ENCODE measurements around the gene SFT2D2. TPM values are rescaled to one million over a fixed set of nuclear protein-coding genes. Genes with fewer than 3 reads are reported as not detected.

SFT2D2 gene
- polyA plus RNA-seq, 4 donors, result 17.7 to 20.1 (median 18.7) TPM

- DNase-seq (ENCODE audit: low read depth in 4 of 4, low spot score in 3 of 4), result no peak
Measured at GRCh38 chr1:168221275-168221674, 4.5 kb upstream of the SFT2D2 start.

- DNase-seq (ENCODE audit: low read depth in 4 of 4, low spot score in 3 of 4), result no peak
Measured at GRCh38 chr1:168223261-168223660, 2.5 kb upstream of the SFT2D2 start.

- no peak for DNase-seq (ENCODE audit: low read depth in 4 of 4, low spot score in 3 of 4)
Measured at GRCh38 chr1:168223681-168224540, 1.9 kb upstream of the SFT2D2 start.

GRCh38 chr1:168224991-168225390, 813 bp upstream of the SFT2D2 start:
- DNase-seq (ENCODE audit: low read depth in 4 of 4, low spot score in 3 of 4), result no peak

GRCh38 chr1:168227620-168228019, 1.8 kb downstream of the SFT2D2 start:
- no peak for DNase-seq (ENCODE audit: low read depth in 4 of 4, low spot score in 3 of 4)

- no peak for DNase-seq (ENCODE audit: low read depth in 4 of 4, low spot score in 3 of 4)
Measured at GRCh38 chr1:168229893-168230292, 4.1 kb downstream of the SFT2D2 start.

- DNase-seq (ENCODE audit: low read depth in 4 of 4, low spot score in 3 of 4), result no peak
Measured at GRCh38 chr1:168230709-168231108, 4.9 kb downstream of the SFT2D2 start.

- DNase-seq (ENCODE audit: low read depth in 4 of 4, low spot score in 3 of 4), result no peak
Measured at GRCh38 chr1:168234846-168235547, 9.2 kb downstream of the SFT2D2 start.

- DNase-seq (ENCODE audit: low read depth in 4 of 4, low spot score in 3 of 4), result no peak
Measured at GRCh38 chr1:168235548-168235885, 9.7 kb downstream of the SFT2D2 start.

GRCh38 chr1:168235937-168236336, 10.1 kb downstream of the SFT2D2 start:
- no peak for DNase-seq (ENCODE audit: low read depth in 4 of 4, low spot score in 3 of 4)

GRCh38 chr1:168236836-168237611, 11.2 kb downstream of the SFT2D2 start:
- no peak for DNase-seq (ENCODE audit: low read depth in 4 of 4, low spot score in 3 of 4)

GRCh38 chr1:168243198-168243597, 17.4 kb downstream of the SFT2D2 start:
- DNase-seq (ENCODE audit: low read depth in 4 of 4, low spot score in 3 of 4), result no peak

- no peak for DNase-seq (ENCODE audit: low read depth in 4 of 4, low spot score in 3 of 4)
Measured at GRCh38 chr1:168243636-168244212, 17.9 kb downstream of the SFT2D2 start.

- DNase-seq (ENCODE audit: low read depth in 4 of 4, low spot score in 3 of 4), result no peak
Measured at GRCh38 chr1:168245042-168245441, 19.2 kb downstream of the SFT2D2 start.

- no peak for DNase-seq (ENCODE audit: low read depth in 4 of 4, low spot score in 3 of 4)
Measured at GRCh38 chr1:168246506-168246905, 20.7 kb downstream of the SFT2D2 start.

- no peak for DNase-seq (ENCODE audit: low read depth in 4 of 4, low spot score in 3 of 4)
Measured at GRCh38 chr1:168252204-168252733, 26.5 kb downstream of the SFT2D2 start.

- no peak for DNase-seq (ENCODE audit: low read depth in 4 of 4, low spot score in 3 of 4)
Measured at GRCh38 chr1:168256164-168256563, 30.4 kb downstream of the SFT2D2 start.

GRCh38 chr1:168257397-168257796, 31.6 kb downstream of the SFT2D2 start:
- no peak for DNase-seq (ENCODE audit: low read depth in 4 of 4, low spot score in 3 of 4)

- no peak for DNase-seq (ENCODE audit: low read depth in 4 of 4, low spot score in 3 of 4)
Measured at GRCh38 chr1:168259567-168259966, 33.8 kb downstream of the SFT2D2 start.

GRCh38 chr1:168260393-168260792, 34.6 kb downstream of the SFT2D2 start:
- peak in 2 of 4 donors; percentile 16 to 58 for DNase-seq (ENCODE audit: low read depth in 4 of 4, low spot score in 3 of 4)

- DNase-seq (ENCODE audit: low read depth in 4 of 4, low spot score in 3 of 4), result no peak
Measured at GRCh38 chr1:168261390-168261789, 35.6 kb downstream of the SFT2D2 start.
